GM18868 (cell line): ENCODE data around the gene DSG2.

Source experiments
- ATAC-seq: cut with Tn5 transposase; IDR thresholded peaks from one replicate; pipeline ENCODE4 v1.9.1; 2021; ENCODE audit warnings: mild to moderate bottlenecking, moderate library complexity; ENCODE audit not compliant: unreplicated experiment

Gene DSG2

DNA sequence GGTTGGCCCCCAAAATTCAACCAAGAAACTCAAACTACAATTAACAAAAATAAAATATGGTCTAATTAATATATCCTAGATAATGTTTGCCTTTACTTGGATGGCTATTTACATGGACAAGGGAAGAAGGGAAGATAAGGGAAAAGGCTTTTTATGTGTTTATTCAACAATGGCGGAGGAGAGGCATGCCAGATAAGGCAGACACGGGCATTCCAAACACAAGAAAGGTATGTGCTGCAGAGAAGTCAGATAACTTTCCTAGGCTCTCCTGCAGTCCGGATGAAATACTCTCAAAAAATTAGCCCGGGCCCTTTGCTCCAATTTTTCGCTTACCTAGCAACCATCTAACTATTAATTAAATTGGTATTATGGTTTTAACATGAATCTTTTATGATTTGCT is 88.6 kb downstream of the DSG2 start:
- ATAC-seq, result no peak

DNA sequence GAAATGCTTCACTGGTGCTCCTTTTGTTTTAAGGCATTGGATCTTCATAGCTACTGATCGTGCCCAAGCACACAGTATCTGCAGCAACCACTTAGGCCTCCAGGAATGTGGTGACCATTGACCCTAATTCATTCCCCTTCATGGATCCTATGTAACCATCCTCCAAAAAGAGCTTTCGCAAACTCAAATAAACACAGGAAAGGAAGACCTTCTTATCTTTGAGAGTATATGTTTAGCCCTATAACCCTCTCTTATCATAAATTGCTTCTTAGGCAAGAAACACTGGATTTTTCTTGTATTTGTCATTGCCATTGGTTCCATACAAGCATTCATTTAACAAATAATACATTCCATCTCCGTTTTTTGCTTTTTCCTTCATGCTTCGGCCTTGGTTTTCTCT is 89.6 kb downstream of the DSG2 start:
- ATAC-seq, result no peak

- ATAC-seq, result no peak
These were observed 92.6 kb downstream of the DSG2 start for GRCh38 chr18:31590570-31590969.

DNA sequence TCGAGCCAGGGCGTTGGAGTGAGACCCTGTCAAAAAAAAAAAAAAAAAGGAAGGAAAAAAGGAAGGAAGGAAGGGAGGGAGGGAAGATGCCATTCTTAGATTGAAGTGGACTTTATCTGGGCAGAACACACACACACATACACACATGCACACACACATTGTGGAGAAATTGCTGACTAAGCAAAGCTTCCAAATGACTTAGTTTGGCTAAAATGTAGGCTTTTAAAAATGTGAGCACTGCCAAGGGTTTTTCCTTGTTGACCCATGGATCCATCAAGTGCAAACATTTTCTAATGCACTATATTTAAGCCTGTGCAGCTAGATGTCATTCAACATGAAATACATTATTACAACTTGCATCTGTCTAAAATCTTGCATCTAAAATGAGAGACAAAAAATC is 93.1 kb downstream of the DSG2 start:
- ATAC-seq, result no peak

GRCh38 chr18:31591628-31592027 is 93.7 kb downstream of the DSG2 start, which contains the start of gene TTR:
Gene TTR, plus strand, starts transcription at chr18:31591877. Its CDS starts 26 bp downstream, at chr18:31591903.
- ATAC-seq, result no peak

DNA sequence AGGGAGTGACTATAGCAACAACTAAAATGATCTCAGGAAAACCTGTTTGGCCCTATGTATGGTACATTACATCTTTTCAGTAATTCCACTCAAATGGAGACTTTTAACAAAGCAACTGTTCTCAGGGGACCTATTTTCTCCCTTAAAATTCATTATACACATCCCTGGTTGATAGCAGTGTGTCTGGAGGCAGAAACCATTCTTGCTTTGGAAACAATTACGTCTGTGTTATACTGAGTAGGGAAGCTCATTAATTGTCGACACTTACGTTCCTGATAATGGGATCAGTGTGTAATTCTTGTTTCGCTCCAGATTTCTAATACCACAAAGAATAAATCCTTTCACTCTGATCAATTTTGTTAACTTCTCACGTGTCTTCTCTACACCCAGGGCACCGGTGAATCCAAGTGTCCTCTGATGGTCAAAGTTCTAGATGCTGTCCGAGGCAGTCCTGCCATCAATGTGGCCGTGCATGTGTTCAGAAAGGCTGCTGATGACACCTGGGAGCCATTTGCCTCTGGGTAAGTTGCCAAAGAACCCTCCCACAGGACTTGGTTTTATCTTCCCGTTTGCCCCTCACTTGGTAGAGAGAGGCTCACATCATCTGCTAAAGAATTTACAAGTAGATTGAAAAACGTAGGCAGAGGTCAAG is 94.7 kb downstream of the DSG2 start:
- no peak for ATAC-seq

DNA sequence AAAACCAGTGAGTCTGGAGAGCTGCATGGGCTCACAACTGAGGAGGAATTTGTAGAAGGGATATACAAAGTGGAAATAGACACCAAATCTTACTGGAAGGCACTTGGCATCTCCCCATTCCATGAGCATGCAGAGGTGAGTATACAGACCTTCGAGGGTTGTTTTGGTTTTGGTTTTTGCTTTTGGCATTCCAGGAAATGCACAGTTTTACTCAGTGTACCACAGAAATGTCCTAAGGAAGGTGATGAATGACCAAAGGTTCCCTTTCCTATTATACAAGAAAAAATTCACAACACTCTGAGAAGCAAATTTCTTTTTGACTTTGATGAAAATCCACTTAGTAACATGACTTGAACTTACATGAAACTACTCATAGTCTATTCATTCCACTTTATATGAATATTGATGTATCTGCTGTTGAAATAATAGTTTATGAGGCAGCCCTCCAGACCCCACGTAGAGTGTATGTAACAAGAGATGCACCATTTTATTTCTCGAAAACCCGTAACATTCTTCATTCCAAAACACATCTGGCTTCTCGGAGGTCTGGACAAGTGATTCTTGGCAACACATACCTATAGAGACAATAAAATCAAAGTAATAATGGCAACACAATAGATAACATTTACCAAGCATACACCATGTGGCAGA is 97.3 kb downstream of the DSG2 start:
- ATAC-seq, result no peak

- no peak for ATAC-seq
These were observed 98.3 kb downstream of the DSG2 start for GRCh38 chr18:31596081-31596872.

- no peak for ATAC-seq
These were observed 100.2 kb downstream of the DSG2 start for GRCh38 chr18:31598021-31598805.
